HG02870 (cell line): Measurements from ENCODE around the gene KRI1.
"Not testable (repeated sequence)": the region's sequence is repeated elsewhere in the genome, so short reads cannot be mapped to it uniquely, and the experiment has no call there.

Source experiments
- ATAC-seq: cut with Tn5 transposase; IDR thresholded peaks from one replicate; pipeline ENCODE4 v1.9.1; 2021; ENCODE audit warnings: mild to moderate bottlenecking, moderate library complexity; ENCODE audit not compliant: unreplicated experiment

The KRI1 gene

DNA sequence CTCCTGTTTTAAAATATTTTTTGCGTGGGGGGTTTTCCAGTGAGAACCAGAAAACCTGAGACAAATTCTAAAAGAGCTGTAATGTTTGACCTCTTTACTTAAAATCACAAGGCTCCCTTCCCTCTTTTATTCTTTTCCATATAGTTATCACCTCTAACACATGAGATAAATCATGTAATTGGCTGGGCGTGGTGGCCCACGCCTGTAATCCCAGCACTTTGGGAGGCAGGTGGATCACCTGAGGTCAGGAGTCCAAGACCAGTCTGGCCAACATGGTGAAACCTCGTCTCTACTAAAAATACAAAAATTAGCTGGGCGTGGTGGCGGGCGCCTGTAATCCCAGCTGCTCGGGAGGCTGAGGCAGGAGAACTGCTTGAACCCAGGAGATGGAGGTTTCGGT, 14.8 kb downstream of the KRI1 start:
- ATAC-seq, result not testable (repeated sequence)

DNA sequence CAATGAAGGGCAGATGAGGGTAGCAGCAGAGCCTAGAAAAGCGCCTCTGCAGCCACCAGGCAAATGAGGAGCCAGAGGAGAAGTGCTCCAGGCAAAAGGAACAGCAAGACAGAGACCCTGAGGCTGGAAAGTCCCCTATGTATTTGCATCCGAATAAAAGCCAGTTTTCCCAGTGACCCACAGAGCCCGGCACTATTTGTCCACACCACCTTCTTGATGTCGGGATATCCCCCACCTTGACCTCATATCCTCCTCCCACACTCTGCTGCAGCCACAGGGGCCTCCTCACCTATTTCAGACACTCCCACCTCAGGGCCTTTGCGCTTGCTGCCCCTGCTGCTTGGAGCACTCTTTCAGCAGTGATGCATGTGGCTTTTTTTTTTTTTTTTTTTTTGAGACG, 15.5 kb downstream of the KRI1 start:
- no peak for ATAC-seq

DNA sequence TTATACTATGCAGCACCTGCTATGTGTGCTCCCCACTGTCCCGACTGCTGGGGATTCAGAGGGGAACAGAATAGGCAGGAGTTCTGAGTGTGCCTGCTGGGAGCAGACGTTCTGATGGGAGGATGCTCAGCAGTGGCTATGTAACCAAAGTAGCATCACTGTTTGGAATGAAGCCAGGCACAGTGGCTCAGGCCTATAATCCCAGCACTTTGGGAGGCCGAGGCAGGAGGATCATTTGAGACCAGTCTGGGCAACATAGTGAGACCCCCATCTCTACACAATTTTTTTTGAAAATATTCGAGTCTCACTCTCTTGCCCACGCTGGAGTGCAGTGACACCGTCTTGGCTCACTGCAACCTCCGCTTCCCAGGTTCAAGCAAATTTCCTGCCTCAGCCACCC, 16.1 kb downstream of the KRI1 start:
- no peak for ATAC-seq

DNA sequence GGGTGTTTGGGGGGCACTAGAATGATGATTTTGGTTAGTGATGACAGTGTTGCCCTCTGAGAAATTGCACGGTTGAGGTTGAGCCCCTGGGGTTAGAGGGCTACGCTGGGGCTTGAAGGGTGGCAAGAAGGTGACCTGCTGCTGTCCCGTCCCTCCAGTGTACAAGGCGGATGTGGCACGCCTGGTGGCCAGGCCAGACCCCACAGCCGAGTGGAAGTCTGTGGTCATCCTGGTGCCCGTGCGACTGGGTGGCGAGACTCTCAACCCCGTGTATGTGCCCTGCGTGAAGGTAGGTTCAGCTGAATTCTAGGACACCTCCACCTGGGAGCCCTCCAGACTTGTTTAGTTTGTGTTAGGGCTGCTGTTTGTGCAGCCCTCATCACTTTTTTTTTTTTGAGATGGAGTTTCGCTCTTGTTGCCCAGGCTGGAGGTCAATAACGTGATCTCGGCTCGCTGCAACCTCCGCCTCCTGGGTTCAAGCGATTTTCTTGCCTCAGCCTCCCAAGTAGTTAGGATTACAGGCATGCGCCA, 17.0 kb downstream of the KRI1 start:
- no peak for ATAC-seq

DNA sequence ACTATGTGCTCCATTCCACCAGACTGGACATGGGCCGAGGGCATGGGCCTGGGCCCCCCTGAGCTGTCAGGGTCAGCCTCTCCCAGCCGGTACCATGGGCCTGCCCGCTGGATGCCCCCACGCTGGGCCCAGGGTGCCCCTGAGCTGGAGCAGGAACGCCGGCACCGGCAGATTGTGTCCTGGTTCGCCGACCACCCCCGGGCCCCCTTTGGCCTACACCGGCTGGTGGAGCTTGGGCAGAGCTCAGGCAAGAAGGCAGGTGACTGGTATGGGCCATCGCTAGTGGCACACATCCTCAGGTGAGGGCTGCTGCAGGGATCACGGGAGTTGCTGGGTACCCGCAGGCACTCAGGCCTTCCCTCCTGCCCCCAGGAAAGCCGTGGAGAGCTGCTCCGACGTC, 19.0 kb downstream of the KRI1 start:
- ATAC-seq, result no peak

DNA sequence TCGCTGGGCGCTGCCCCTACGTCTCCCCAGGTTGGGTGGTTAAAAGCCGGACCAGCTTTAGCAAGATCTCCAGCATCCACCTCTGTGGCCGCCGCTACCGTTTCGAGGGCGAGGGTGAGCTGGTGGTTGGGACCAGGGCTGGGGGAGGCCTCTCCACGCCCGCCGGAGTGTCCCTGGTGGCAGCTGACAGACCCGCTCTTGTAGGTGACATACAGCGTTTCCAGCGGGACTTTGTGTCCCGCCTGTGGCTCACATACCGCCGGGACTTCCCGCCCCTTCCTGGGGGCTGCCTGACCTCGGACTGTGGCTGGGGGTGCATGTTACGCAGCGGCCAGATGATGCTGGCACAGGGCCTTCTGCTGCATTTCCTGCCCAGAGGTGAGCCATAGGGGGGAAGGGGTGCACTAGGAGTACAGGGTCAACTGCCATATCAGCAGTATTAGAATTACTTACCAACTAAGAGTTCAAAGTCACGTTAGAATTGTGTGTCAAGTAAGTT, 21.0 kb downstream of the KRI1 start:
- ATAC-seq, result no peak

DNA sequence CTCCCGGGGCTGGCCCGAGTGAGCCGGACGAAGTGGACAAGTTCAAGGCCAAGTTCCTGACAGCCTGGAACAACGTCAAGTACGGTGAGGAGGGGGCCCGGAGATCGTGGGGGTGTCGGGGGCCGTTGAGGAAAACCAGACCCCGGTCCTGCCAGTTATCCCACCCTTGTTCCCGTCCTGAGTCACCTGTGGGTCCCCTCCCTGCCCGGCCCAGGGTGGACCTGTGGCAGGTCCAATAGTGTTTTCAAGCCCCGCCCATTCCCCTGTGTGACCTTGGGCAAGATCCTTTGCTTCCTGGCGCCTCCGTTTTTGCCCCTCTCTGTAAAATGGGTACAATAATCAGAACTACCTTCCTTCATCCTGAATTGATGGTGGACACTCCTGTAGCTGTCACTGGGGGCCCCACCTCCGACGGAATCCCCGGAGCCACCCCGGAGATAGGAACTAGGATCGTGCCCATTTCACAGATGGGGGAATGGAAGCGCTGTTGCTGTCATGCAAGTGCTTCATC, 21.5 kb downstream of the KRI1 start:
- no peak for ATAC-seq

DNA sequence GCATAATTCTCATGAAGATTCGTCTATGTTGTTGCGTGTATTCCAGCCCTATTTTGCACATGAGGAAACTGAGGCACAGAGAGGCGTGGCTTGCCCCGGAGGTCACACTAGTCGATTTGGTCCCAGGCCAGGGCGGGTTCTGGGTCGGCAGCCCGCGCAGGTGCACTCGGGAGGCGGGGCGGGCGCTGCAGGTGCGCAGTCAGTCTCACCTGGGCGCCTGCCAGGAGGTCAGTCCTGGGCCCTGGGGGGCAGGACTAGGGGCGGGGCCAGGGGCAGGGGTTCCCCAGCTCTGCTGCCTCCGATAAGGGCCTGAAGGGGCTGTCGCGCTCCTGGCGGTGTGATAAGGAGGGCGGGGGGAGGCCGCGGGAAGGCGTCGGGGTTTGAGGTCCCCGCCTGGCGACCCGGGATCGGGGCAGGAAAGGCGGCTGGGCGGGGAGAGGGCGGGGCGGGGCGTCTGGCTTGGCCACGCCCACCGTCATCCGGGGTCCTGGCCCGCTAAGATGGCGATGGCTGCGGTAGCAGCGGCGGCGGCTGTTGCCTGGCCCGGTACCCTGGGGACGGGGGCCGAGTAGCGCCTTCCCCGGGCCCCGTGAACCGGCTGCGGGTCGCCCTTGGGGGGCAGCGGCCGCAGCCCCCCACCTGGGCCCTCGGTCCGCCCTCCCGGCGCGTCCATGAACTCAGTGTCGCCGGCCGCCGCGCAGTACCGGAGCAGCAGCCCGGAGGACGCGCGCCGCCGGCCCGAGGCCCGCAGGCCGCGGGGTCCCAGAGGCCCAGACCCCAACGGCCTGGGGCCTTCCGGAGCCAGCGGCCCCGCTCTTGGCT, 22.2 kb downstream of the KRI1 start, which contains the start of gene ATG4D:
ATG4D (plus strand) TSS at position 485 of the 822 bp plus-strand sequence; CDS start at position 672, 187 bp downstream.
- peak; percentile 76 for ATAC-seq

DNA sequence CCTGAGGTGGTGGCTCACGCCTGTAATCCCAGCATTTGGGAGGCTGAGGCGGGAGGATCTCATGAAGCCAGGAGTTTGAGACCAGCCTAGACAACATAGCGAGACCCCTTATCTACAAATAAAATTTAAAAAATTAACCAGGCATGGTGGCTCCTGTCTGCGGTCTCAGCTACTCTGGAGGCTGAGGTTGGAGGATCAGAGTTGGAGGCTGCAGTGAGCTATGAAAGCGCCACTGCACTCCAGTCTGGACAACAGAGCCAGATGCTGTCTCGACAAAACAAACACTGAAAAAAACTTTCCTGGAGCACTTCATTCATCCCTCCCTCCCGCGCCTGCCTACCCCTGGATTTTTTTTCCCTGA, 22.8 kb downstream of the KRI1 start:
- ATAC-seq, result no peak

DNA sequence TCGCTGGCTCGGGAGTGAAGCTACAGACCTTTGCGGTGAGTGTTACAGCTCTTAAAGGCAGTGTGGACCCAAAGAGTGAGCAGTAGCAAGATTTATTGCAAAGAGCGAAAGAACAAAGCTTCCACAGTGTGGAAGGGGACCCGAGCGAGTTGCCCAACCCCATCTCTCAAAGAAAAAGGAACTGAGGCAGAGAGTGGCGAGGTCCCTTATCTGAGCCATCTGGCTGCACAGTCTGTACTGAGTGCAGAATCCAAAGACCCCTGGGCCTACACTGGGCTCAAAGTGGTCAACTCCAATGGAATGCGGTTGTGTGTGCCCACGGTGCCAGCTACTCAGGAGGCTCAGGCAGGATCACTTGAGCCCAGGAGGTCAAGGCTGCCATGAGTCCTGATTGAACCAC, 26.8 kb downstream of the KRI1 start:
- not testable (repeated sequence) for ATAC-seq

DNA sequence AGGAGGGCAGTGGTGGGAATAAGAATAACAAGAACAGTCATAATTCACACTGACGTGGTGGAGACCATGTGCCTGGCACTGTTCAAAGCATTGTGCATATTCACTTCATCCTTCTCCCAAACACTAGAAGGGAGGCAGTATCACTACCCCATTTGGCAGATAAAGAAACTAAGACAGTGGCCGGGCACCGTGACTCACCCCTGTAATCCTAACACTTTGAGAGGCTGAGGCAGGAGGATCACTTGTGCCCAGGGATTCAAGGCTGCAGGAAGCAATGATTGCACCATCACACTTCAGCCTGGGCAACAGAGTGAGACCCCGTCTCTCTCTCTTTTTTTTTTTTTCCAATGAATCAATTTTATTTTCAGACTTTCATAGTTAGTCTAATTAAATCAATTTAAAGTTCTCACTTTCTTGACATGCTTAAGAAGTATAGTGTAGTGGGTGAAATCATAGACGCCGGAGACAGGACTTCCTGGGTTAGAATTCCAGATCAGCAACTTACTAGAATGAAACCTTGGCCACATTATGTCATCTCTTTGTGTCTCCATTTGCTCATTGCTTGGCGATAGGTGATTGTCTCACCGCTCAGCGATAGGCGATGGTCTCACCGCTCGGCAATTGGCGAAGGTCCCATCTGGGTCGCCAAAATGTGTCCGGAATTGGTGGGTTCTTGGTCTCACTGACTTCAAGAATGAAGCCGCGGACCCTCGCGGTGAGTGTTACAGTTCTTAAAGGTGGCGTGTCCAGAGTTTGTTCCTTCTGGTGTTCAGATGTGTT, 27.4 kb downstream of the KRI1 start:
- no peak for ATAC-seq

DNA sequence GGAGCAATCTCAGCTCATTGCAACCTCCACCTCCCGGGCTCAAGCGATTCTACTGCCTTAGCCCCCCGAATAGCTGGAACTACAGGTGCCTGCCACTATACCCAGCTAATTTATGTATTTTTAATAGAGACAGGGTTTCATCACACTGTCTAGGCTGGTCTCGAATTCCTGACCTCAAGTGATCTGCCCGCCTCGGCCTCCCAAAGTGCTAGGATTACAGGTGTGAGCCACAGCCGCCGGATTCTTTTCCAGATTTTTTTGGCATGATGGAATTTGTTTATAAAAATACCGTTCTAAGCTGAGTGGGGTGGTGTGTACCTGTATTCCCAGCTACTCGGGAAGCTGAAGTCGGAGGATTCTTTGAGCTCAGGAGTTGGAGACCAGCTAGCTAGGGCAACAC, 28.1 kb downstream of the KRI1 start:
- no peak for ATAC-seq

DNA sequence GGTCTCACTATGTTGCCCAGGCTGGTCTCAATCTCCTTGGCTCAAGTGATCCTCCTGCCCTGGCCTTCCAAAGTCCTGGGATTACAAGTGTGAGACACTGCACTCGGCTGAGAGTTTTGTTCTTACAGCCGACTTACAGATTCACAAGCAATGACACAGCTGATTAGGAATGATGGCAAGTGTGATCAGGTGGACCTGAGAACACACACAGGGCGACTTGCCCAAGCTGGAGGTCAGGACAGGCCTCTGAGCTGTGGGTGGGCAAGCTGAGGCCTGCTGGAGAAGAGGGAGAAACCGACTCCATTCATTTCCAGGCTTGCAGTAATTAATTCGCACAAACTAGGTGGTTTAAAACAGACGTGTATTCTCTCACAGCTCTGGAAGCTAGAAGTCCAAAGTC, 30.2 kb downstream of the KRI1 start:
- ATAC-seq, result no peak

DNA sequence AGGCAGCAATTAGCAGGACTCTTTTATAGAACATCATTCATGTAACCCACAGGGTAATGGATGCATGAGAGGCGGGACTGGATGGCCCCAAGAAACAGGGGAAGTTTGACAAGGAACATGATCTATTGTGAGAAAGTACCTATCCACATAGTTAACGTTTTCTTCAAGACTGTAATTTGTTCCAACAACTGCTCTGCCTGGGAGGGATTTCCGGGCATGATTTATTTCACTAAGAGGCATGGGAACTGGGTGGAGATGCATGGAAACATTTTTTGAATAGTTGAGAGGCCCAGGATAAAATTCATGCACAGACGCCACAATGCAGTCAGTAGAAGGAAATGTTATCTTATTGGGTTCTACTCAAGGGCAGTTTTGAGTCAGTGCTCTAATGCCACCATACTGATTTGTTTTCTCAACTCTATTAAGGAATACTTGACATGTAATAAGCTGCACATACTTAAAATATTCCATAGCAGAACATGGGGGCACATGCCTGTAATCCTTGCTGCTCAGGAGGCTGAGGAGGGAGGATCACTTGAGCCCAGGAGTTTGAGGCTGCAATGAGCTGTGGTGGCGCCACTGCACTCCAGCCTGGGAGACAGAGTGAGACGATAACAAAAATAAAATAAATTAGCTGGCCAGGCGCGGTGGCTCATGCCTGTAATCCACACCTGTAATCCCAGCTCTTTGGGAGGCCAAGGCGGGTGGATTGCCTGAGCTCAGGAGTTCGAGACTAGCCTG, 32.0 kb downstream of the KRI1 start:
- no peak for ATAC-seq

DNA sequence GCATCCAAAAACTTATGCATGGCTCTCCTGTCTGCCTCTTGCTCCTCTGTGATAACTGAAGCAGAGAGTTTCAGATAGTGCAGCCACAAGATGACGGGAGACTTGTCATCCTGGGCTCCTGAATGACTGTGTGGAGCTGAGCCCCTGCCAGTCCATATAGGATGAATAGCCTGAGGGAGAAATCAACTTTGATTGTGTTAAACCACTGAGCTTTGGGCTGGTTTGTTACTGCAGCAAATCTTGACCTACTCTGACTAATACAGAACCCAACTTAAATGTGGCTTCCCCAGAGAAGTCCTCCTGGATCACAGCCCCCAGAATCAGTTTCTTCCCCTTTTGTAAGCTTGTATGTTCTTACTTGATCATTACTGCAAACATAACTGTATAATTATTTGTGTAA, 33.4 kb downstream of the KRI1 start:
- no peak for ATAC-seq

DNA sequence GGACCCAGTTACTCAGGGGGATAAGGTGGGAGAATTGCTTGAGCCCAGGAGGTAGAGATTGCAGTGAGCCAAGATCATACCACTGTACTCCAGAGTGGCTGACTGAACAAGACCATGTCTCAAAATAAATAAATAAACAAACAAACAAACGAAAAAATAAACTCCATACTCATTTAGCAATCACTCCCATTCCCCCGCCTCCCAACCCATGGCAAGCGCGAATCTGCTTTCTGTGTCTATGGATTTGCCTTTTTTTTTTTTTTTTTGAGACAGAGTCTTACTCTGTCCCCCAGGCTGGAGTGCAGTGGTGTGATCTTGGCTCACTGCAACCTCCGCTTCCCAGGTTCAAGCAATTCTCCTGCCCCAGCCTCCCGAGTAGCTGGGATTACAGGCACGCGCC, 38.9 kb downstream of the KRI1 start:
- not testable (repeated sequence) for ATAC-seq

DNA sequence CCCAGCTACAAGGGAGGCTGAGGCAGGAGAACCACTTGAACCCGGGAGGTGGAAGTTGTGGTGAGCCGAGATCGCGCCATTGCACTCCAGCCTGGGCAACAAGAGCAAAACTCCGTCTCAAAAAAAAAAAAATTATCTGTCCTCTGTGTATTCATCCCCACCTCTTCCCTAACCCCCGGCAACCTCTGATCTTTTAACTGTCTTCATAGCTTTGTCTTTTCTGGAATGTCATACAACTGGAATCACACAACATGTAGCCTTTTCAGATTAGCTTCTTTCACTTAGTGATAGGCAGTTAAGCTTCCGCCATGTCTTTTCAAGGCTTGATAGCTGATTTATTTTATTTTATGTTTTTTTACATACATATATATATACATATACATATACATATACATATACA, 40.2 kb downstream of the KRI1 start:
- no peak for ATAC-seq

DNA sequence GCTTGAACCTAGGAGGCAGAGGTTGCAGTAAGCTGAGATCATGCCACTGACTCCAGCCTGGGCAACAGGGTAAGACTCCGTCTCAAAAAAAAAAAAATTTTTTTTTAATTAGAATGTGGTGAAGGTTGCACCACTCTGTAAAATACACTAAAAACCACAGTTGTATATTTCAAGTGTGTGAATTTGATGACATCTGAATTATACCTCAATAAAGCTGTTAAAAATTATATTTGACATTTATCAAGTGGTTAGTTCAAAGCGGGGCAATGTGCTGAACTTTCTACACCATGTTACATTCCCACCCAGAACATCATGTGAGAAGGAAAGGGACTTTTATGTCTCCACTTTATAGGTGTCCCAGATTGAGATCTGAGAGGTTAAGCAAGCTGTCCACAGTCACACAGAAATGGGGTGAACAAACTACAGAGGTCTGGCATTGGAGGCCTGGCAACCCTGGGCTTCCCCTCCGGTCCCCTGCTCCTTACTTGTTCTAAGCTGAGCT, 42.6 kb downstream of the KRI1 start:
- ATAC-seq, result no peak

DNA sequence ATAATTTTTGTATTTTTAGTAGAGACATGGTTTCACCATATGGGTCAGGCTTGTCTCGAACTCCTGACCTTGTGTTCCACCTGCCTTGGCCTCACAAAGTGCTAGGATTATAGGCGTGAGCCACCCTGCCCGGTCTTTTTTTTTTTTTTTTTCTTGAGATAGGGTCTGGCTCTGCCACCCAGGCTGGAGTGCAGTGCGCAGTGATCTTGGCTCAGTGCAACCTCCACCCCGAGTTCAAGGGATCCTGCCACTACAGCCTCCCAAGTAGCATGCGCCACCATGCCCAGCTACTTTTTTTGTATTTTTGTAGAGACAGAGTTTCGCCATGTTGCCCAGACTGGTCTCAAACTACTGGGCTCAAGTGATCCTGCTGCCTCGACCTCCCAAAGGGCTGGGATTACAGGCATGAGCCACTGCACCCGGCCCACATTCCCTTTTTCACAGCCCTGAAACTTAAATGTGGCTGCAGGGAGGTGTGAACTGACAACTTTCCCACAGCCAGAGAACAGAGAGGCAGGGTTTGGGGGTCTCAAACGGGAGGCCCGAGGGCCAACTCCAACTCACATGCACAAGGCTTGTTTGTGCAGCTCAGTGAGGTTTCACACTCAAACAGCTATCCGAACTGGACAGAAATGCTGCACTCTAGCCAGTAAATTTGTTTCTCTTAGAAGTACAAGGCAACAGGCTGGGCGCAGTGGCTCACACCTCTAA, 44.2 kb downstream of the KRI1 start:
- no peak for ATAC-seq

DNA sequence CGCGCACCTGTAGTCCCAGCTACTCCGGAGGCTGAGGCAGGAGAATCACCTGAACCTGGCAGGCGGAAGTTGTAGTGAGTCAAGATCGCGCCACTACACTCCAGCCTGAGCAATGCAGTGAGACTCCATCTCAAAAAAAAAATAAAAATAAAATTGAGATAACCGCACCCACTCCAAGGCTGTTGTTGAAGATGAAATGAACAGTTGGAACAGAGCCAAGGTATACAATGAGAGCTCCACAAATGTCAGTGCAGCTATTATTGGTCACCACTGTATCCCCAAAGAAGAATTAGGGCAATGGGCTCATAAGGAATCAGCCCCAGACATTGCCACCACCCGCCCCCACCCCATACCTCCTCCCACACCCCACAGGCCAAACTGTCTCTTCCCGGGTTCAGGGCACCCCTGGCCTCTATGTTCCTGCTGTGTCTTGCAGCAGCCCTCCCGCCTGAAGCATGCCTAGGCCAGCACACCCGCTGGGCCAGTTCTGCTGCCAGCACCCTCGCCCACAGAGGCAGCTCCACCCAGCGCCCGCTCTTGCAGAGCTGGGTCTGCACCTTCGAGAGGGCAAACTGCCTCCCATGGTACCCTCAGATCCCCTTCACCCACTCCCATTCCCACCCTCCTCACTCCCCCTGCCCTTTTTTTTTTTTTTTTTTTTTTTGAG, 45.0 kb downstream of the KRI1 start:
- no peak for ATAC-seq
